B cell (primary cell): ENCODE measurements around the gene ABCA2.

ENCODE experiments used
- CTCF ChIP-seq: fragments of 200-600 bp; IDR thresholded peaks from one replicate; pipeline ENCODE4 v1.8.0; 2022; ENCODE audit warnings: antibody characterized with exemption, mild to moderate bottlenecking
- EZH2 ChIP-seq: IDR thresholded peaks from 2 replicates; pipeline ENCODE4 v1.6.1; 2012; ENCODE audit warnings: borderline replicate concordance, low read depth, mild to moderate bottlenecking, moderate library complexity, low read length; ENCODE audit not compliant: insufficient read depth, poor library complexity, severe bottlenecking

GRCh38 chr9:137017071-137017470 is 11.0 kb downstream of the ABCA2 start:
- TF ChIP-seq CTCF: no peak
- TF ChIP-seq EZH2: no peak
